ENCODE measurements around the gene GRK1. TPM values are rescaled to one million over a fixed set of nuclear protein-coding genes. Genes with fewer than 3 reads are reported as not detected.

GRK1 gene
- total RNA-seq = not detected
- 0.01 TPM for polyA plus RNA-seq (2013, experiment 1 of 2)
- polyA plus RNA-seq (2013, experiment 2 of 2) = not detected
- total RNA-seq = 0 to 0.41 (median 0) reads per million in 172 experiments

- DNase-seq (peak in 2 of 14 experiments; percentile 15 to 27), ATAC-seq (ENCODE audit: poor library complexity) (no peak)
- POLR2A ChIA-PET = no interaction called here
- H3K4me3 Mint-ChIP-seq = no peak within 1 kb of the TSS
- Histone ChIP-seq H3K4me1 (ENCODE audit: insufficient read depth, low read length) (no peaks in the 10 kb centered on the region), H3K27ac (ENCODE audit: low read depth in 1 of 2, low read length in 2 of 2) (no peak within 1 kb of the TSS), H3K27me3 (ENCODE audit: control insufficient read depth in 1 of 2, insufficient read depth in 2 of 2, low read length in 2 of 2) (peaks cover 0 to 3% of the 10 kb centered on the region in 2 experiments), H3K9me3 (ENCODE audit: control insufficient read depth in 1 of 2, insufficient read depth in 1 of 2, low read length in 2 of 2) (peaks cover 0 to 14% of the 10 kb centered on the region in 2 experiments), H3K4me3 (ENCODE audit: low read length) (no peak within 1 kb of the TSS), H3K36me3 (ENCODE audit: insufficient read depth, low read length) (no peaks in the 10 kb centered on the region)
- no peaks in the 10 kb centered on the region for H3K9me3 Mint-ChIP-seq
- peaks cover 7% of the 10 kb centered on the region for H3K4me1 Mint-ChIP-seq (ENCODE audit: low read depth)
- no peak within 1 kb of the TSS for H3K27ac Mint-ChIP-seq
- H3K36me3 Mint-ChIP-seq (ENCODE audit: low read depth) = no peaks in the 10 kb centered on the region
- H3K27me3 Mint-ChIP-seq = no peaks in the 10 kb centered on the region
- CTCF ChIA-PET = no interaction called here
- intact Hi-C loops (cut with DNase I, micrococcal nuclease) = no loop called here
- TF ChIP-seq CTCF (IDR thresholded peaks at IDR 0.05) = no peak
Measured at GRCh38 chr13:113666951-113667701, at the start of gene GRK1. TSS of gene GRK1 (plus strand) at chr13:113667219. CDS start at chr13:113667387, 168 bp downstream.

DNA sequence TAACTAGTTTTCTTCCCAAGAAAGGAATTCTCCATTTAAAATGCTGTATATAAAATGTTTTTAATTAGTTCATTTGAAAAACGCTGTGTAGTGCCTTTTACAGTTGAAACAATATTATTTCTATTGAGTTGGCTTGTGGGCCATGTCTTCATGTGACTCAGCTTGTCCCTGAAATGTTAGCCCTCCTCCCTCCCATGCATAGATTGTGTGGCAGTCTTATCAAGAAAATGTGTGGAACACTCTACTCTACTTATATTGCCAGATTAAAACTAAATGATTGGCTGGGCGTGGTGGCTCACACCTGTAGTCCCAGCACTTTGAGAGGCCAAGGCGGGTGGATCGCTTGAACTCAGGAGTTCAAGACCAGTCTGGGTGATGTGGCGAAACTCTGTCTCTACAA is 49.1 kb upstream of the GRK1 start:
- ChIA-PET POLR2A (no interaction called here), CTCF (no interaction called here)
- DNase-seq (no peak), ATAC-seq (ENCODE audit: poor library complexity) (no peak)
- TF ChIP-seq CTCF (IDR thresholded peaks at IDR 0.05) = no peak
- Mint-ChIP-seq H3K27me3 (no peaks in the 10 kb centered on the region), H3K27ac (no peak overlapping the region), H3K9me3 (no peaks in the 10 kb centered on the region), H3K4me1 (ENCODE audit: low read depth) (no peaks in the 10 kb centered on the region), H3K4me3 (no peak overlapping the region), H3K36me3 (ENCODE audit: low read depth) (peaks cover 4% of the 10 kb centered on the region)
- intact Hi-C loops (cut with DNase I, micrococcal nuclease) = no loop called here
- Histone ChIP-seq H3K27me3 (ENCODE audit: control insufficient read depth in 1 of 2, insufficient read depth in 2 of 2, low read length in 2 of 2) (no peaks in the 10 kb centered on the region), H3K36me3 (ENCODE audit: insufficient read depth, low read length) (peaks cover 9% of the 10 kb centered on the region), H3K4me1 (ENCODE audit: insufficient read depth, low read length) (peaks cover 4% of the 10 kb centered on the region), H3K27ac (ENCODE audit: low read depth in 1 of 2, low read length in 2 of 2) (no peak overlapping the region), H3K9me3 (ENCODE audit: control insufficient read depth in 1 of 2, insufficient read depth in 1 of 2, low read length in 2 of 2) (no peaks in the 10 kb centered on the region), H3K4me3 (ENCODE audit: low read length) (no peak overlapping the region)

GRCh38 chr13:113618455-113618854 is 48.6 kb upstream of the GRK1 start:
- Mint-ChIP-seq H3K4me1 (ENCODE audit: low read depth) (no peaks in the 10 kb centered on the region), H3K36me3 (ENCODE audit: low read depth) (peaks cover 4% of the 10 kb centered on the region), H3K9me3 (no peaks in the 10 kb centered on the region), H3K4me3 (no peak overlapping the region), H3K27ac (no peak overlapping the region), H3K27me3 (no peaks in the 10 kb centered on the region)
- Histone ChIP-seq H3K4me3 (ENCODE audit: low read length) (no peak overlapping the region), H3K27me3 (ENCODE audit: control insufficient read depth in 1 of 2, insufficient read depth in 2 of 2, low read length in 2 of 2) (no peaks in the 10 kb centered on the region), H3K36me3 (ENCODE audit: insufficient read depth, low read length) (peaks cover 10% of the 10 kb centered on the region), H3K27ac (ENCODE audit: low read depth in 1 of 2, low read length in 2 of 2) (no peak overlapping the region), H3K4me1 (ENCODE audit: insufficient read depth, low read length) (peaks cover 4% of the 10 kb centered on the region), H3K9me3 (ENCODE audit: control insufficient read depth in 1 of 2, insufficient read depth in 1 of 2, low read length in 2 of 2) (peaks cover 0 to 2% of the 10 kb centered on the region in 2 experiments)
- DNase-seq (no peak), ATAC-seq (ENCODE audit: poor library complexity) (no peak)
- intact Hi-C loops (cut with DNase I, micrococcal nuclease) = no loop called here
- ChIA-PET POLR2A (no interaction called here), CTCF (no interaction called here)
- no peak for TF ChIP-seq CTCF (IDR thresholded peaks at IDR 0.05)
